Central memory CD8-positive, alpha-beta T cell (primary cell): ENCODE results near the gene ENDOU.
A peak's percentile ranks its signal among the peaks of the same experiment; 100 is the strongest.

ENCODE experiments used
- ATAC-seq: fragments of 150-1000 bp; cut with Tn5 transposase; replicated peaks from 2 replicates; pipeline ENCODE4 v1.10.0; 2022; ENCODE audit warnings: mild to moderate bottlenecking, moderate FRiP score, moderate number of reproducible peaks; ENCODE audit not compliant: poor library complexity, severe bottlenecking; ENCODE audit errors: extremely low read depth
- DNase-seq, 2 donors: peaks; one replicate each; pipeline ENCODE4 v3.0.0; 2021; ENCODE audit warnings: low spot score in 2 of 2
- H3K27ac Mint-ChIP-seq: one replicate; pipeline ENCODE4 v1.8.0; 2022; ENCODE audit warnings: low read depth, mild to moderate bottlenecking, moderate library complexity, mixed read lengths
- H3K27me3 Mint-ChIP-seq: one replicate; pipeline ENCODE4 v1.8.0; 2022; ENCODE audit warnings: mixed read lengths
- H3K36me3 Mint-ChIP-seq: one replicate; pipeline ENCODE4 v1.8.0; 2022; ENCODE audit warnings: mild to moderate bottlenecking, moderate library complexity, mixed read lengths; ENCODE audit not compliant: insufficient read depth
- H3K4me1 Mint-ChIP-seq: one replicate; pipeline ENCODE4 v1.8.0; 2022; ENCODE audit warnings: mixed read lengths
- H3K4me3 Mint-ChIP-seq: one replicate; pipeline ENCODE4 v1.8.0; 2022; ENCODE audit warnings: mild to moderate bottlenecking, moderate library complexity, mixed read lengths
- H3K9me3 Mint-ChIP-seq: one replicate; pipeline ENCODE4 v1.8.0; 2022; ENCODE audit warnings: mixed read lengths

ENDOU gene

DNA sequence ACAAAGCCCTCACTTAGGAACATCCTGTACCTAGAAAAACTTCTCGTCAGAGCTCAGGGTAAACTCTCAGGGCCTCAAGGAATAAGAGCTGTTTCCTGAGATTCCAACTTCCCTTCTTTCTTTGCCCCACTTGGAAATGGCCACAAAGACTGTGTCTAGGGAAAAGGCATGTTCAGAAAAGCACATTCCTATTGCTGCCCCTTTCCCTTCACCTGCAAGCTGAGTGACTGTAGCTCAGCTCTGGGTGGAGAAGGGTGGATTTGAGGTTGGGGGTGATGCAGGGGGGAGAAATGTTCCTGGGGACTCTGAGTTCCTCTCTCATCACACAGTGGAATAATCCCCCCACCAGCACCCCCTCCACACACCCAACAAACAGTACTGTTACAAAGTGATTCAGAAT, 6.8 kb downstream of the ENDOU start:
- Mint-ChIP-seq H3K4me1 (peaks cover 40% of the 10 kb centered on the region), H3K27ac (no peak overlapping the region), H3K4me3 (no peak overlapping the region), H3K36me3 (peaks cover 9% of the 10 kb centered on the region), H3K9me3 (no peaks in the 10 kb centered on the region), H3K27me3 (no peaks in the 10 kb centered on the region)
- DNase-seq, result no peak
- no peak for ATAC-seq

DNA sequence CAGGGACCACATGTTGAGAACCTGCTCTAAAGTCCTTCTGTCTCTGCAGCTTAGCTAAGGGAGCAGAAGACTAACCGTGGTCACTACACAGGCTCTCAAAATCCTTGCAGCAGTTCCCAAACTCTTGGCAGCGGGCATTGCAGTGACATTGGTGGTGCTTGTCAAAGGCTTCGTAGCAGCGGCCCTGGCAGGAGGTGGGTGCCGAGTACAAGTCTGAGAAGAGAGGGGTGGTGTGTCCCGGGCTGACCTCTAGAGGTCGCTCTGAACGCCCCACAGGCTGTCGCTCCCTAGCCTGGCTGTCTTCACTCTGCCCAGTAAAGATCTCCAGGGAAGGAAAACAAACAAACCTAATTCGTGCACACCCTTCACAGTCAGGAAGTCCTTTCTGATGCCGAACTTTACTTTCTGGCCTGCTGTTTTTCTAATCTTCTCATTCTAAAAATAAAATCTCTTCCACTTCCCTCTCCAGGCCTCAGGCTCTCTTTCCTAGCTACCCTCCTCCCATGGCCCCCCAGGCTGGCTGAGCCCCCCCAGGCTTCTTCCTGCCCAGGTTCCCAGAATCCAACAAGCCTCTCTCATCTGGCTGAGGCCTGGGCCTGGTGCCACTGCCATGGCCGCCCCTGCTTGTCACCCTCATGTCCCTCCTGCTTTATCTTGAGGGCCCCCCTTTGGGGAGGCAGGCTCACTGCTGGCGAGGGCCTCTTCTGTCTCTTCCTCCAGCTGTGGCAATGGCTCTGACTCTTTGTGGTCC, 7.7 kb downstream of the ENDOU start:
- Mint-ChIP-seq H3K9me3 (no peaks in the 10 kb centered on the region), H3K4me1 (peaks cover 34% of the 10 kb centered on the region), H3K27me3 (no peaks in the 10 kb centered on the region), H3K4me3 (no peak overlapping the region), H3K36me3 (peaks cover 9% of the 10 kb centered on the region), H3K27ac (peak overlapping the region; percentile 68)
- DNase-seq, result peak in 1 of 2 donors; percentile 18
- peak; percentile 33 for ATAC-seq

GRCh38 chr12:47717046-47717442, 8.2 kb downstream of the ENDOU start:
- DNase-seq (no peak), ATAC-seq (no peak)
- Mint-ChIP-seq H3K4me1 (peaks cover 28% of the 10 kb centered on the region), H3K27me3 (no peaks in the 10 kb centered on the region), H3K36me3 (peaks cover 9% of the 10 kb centered on the region), H3K27ac (no peak overlapping the region), H3K4me3 (no peak overlapping the region), H3K9me3 (no peaks in the 10 kb centered on the region)

- DNase-seq, result peak in 1 of 2 donors; percentile 12
- Mint-ChIP-seq H3K36me3 (peaks cover 6% of the 10 kb centered on the region), H3K9me3 (no peaks in the 10 kb centered on the region)
Observed at GRCh38 chr12:47715877-47716548, 9.3 kb downstream of the ENDOU start.

DNA sequence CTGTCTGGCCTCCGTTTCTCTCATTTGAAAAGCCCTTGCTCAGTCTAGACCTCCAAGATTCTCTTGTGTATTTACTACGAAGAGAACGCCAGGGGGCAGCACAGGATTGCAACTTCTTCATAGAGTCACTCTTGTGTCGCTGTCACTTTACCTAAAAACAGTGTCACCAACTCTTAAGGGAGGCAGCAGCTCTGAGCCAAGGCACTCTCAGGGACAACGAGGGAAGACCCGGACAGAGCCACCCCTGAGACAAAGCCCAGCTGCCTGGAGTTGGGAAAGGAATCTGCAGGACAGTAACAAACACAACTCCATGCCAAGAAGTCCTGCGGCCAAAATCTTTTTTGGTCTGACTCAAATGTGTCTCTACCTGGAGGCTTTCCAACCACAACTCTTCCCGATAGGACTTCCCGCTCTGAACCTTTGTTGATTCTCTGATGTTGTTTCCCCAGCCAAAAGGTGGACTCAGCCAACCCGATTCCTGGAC, 9.9 kb downstream of the ENDOU start:
- no peaks in the 10 kb centered on the region for H3K27me3 Mint-ChIP-seq
- ATAC-seq (peak; percentile 78), DNase-seq (peak; percentile 63 to 68)
- no peak overlapping the region for H3K27ac Mint-ChIP-seq
- no peaks in the 10 kb centered on the region for H3K9me3 Mint-ChIP-seq
- no peak overlapping the region for H3K4me3 Mint-ChIP-seq
- H3K36me3 Mint-ChIP-seq, result peaks cover 4% of the 10 kb centered on the region
- peaks cover 13% of the 10 kb centered on the region for H3K4me1 Mint-ChIP-seq

More at GRCh38 chr12:47715877-47716548, 9.3 kb downstream of the ENDOU start:
- peaks cover 18% of the 10 kb centered on the region for H3K4me1 Mint-ChIP-seq
- no peaks in the 10 kb centered on the region for H3K27me3 Mint-ChIP-seq
- H3K4me3 Mint-ChIP-seq, result no peak overlapping the region
- no peak for ATAC-seq
- H3K27ac Mint-ChIP-seq, result no peak overlapping the region

DNA sequence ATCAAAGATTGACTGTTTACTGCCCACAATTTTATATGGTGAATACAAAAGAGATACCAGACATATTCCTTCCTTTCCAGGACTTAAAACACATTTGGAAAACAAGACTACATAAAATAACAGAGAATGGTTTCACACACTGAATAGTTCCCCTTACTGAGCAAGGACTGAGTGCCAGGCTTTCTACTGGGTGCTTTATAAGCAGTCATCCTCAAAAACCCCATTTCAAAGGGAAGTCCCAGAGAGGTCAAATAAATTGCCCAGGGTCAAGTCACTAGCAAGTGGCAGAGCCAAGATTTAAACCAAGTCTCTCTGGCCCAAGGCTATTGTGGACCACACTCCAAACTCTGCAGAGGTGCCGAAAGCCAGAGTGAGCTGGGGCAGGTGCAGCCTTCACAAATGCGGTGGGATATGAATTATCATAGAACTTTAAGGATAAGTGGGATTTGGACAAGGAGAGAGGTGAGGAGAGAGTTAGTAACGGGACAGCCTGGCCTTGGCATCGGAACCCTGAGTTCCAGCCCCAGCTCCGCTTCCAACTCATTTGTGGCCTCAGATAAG, 10.4 kb downstream of the ENDOU start:
- DNase-seq (no peak), ATAC-seq (no peak)
- Mint-ChIP-seq H3K36me3 (peaks cover 4% of the 10 kb centered on the region), H3K4me3 (no peak overlapping the region), H3K27ac (no peak overlapping the region), H3K9me3 (no peaks in the 10 kb centered on the region), H3K27me3 (no peaks in the 10 kb centered on the region), H3K4me1 (peaks cover 13% of the 10 kb centered on the region)

GRCh38 chr12:47712171-47712570, 13.1 kb downstream of the ENDOU start:
- no peak for DNase-seq
- no peak overlapping the region for H3K27ac Mint-ChIP-seq
- no peak overlapping the region for H3K4me3 Mint-ChIP-seq
- ATAC-seq, result no peak
- H3K27me3 Mint-ChIP-seq, result no peaks in the 10 kb centered on the region
- no peaks in the 10 kb centered on the region for H3K36me3 Mint-ChIP-seq
- no peaks in the 10 kb centered on the region for H3K9me3 Mint-ChIP-seq
- H3K4me1 Mint-ChIP-seq, result peaks cover 30% of the 10 kb centered on the region

DNA sequence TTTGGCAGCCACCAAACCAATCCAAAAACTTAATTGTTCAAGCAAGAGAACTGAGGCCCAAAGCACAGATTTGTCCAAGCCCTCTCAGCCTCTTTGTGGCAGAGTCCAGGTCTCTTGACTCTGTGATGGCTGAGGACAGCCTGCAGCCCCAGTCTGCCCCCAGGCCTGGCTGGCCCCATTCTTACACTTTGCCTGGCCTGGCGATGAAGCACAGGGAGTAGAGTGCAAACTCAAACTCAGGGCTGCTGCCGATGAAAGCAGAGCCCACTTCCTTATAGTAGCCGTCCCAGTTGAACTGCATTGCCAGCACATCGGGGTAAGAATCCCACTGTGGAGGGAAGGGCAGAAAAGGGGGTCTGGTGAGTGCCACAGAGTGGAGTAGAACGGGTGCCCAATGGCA, 13.8 kb downstream of the ENDOU start:
- peaks cover 34% of the 10 kb centered on the region for H3K4me1 Mint-ChIP-seq
- peaks cover under 1% of the 10 kb centered on the region for H3K36me3 Mint-ChIP-seq
- no peaks in the 10 kb centered on the region for H3K9me3 Mint-ChIP-seq
- no peak overlapping the region for H3K4me3 Mint-ChIP-seq
- no peak overlapping the region for H3K27ac Mint-ChIP-seq
- DNase-seq (no peak), ATAC-seq (no peak)
- H3K27me3 Mint-ChIP-seq, result no peaks in the 10 kb centered on the region

DNA sequence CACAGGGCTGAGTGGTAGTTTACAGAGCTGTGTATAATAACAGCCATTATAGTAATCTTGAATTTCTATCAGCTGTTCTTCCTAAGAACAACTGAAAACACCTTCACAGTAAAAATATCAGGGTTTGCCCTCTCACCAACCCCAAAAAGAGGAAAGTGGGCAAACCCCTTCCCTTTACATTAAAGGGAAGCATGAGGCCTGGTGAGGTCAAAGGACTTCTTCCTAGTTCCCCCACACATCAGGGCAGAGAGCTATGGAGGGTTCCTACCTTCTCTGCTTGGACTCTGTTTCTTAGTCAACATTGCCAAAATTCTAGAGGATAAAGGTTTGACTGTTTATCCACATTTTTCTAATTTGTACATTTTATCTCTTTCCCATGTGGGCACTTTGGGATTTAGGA, 15.0 kb downstream of the ENDOU start:
- Mint-ChIP-seq H3K4me1 (peaks cover 36% of the 10 kb centered on the region), H3K36me3 (peaks cover 8% of the 10 kb centered on the region), H3K9me3 (no peaks in the 10 kb centered on the region), H3K27ac (no peak overlapping the region), H3K27me3 (no peaks in the 10 kb centered on the region), H3K4me3 (no peak overlapping the region)
- DNase-seq, result no peak
- ATAC-seq, result no peak

- Mint-ChIP-seq H3K9me3 (no peaks in the 10 kb centered on the region), H3K27ac (peak overlapping the region; percentile 5), H3K4me1 (peaks cover 40% of the 10 kb centered on the region), H3K36me3 (peaks cover 9% of the 10 kb centered on the region), H3K27me3 (no peaks in the 10 kb centered on the region), H3K4me3 (no peak overlapping the region)
- no peak for DNase-seq
- no peak for ATAC-seq
Observed at GRCh38 chr12:47709671-47710070, 15.6 kb downstream of the ENDOU start.

DNA sequence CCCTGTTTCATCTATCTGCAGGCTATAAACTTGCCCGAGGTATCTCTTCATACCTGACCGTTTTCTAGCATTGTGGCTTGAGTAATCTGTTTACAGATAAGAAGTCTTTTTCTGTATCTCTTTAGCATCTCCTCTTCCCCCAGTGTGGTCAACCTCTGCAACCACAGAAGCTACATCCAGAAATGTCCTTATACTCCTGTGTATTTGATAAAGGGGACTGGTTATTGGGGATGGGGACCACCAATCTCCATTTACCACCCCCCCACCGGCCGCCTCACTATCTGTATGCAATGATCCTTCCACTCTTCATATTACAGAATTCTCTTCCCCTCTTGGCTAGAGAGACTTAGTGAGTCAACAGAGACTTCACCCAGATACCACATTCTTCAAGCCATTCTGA, 16.1 kb downstream of the ENDOU start:
- Mint-ChIP-seq H3K36me3 (peaks cover 11% of the 10 kb centered on the region), H3K27ac (peak overlapping the region; percentile 5), H3K27me3 (no peaks in the 10 kb centered on the region), H3K4me1 (peaks cover 42% of the 10 kb centered on the region), H3K9me3 (no peaks in the 10 kb centered on the region), H3K4me3 (no peak overlapping the region)
- ATAC-seq (no peak), DNase-seq (no peak)

- DNase-seq (no peak), ATAC-seq (no peak)
- Mint-ChIP-seq H3K27me3 (no peaks in the 10 kb centered on the region), H3K9me3 (no peaks in the 10 kb centered on the region), H3K36me3 (peaks cover 11% of the 10 kb centered on the region), H3K27ac (peak overlapping the region; percentile 33), H3K4me3 (peak overlapping the region; percentile 59), H3K4me1 (peaks cover 52% of the 10 kb centered on the region)
Observed at GRCh38 chr12:47707905-47708543, 17.3 kb downstream of the ENDOU start.
